GM19193 (cell line): ENCODE results near the gene CDKN2AIPNL.

ENCODE experiments used
- POLR2A ChIP-seq: IDR thresholded peaks from 4 replicates; pipeline ENCODE4 v1.6.1; 2011; ENCODE audit not compliant: insufficient read depth, insufficient read length; ENCODE audit errors: extremely low read depth

CDKN2AIPNL gene

DNA sequence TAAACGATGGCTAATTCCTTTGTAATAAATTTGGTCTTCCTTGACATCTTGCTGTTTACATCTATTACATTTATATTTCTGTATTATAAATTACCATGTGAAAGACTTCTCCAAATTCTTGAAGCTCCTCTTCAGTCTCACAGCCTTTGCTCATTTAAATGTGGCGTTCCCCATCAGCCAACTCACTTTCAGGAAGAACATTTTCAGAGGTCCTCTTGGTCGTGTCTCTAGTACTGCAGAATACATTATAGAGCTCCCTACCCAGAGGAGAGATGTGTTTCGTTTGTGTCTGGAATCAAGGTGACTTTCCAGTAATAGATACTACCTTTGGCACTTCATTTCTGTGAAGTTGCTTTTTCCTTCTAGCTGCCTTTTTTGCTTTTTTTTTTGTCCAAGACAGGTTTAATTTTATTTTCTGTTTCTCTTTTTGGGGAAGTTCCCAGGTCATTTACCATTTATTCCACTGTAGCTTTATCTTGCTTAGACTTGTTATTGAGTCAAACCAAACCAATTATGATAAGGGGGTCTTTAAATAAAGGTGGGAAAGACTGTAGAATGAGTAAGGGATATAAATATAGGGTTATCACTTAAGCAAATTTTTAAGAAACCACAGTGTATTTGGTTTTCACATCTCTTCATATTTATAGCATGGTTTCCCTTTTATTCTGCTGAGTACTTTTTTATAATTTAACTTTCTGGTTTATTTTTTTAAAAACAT, 27.5 kb downstream of the CDKN2AIPNL start:
- no peak for TF ChIP-seq POLR2A

DNA sequence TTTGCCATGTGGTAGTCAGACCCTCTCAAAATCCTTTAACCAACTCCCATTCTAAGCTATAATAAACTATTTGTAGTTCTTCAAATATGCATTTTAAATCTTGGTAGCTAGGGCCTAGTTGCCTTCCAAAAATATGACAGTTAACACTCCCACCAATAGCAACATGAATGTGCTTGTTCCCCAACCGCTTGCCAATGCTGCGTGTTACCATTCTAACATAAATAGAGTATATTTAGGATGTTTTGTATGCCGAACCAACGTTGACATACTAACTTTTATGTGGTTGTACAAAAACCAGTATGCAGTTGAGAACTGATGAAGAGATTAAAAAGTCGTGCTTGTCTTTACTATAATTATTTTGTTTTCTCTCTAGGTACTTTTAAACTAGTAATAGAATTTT, 31.3 kb downstream of the CDKN2AIPNL start:
- no peak for TF ChIP-seq POLR2A

DNA sequence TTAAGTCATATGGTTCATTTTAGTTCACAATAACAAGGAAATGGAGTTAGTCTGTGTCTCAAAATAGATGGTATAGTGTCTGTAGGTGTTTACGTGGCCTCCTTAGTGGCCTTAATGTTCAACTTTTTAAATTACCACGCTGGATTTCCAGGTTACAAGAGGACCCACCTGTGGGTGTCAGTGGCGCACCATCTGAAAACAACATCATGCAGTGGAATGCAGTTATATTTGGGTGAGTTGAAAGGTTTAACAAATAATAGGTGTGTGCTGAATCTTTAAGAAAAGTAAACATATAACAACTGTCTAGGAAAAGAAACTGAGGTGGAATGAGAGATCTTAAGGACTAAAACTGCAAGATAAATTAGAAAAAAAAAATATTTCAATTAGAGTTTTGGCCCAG, 37.4 kb downstream of the CDKN2AIPNL start:
- TF ChIP-seq POLR2A, result no peak

DNA sequence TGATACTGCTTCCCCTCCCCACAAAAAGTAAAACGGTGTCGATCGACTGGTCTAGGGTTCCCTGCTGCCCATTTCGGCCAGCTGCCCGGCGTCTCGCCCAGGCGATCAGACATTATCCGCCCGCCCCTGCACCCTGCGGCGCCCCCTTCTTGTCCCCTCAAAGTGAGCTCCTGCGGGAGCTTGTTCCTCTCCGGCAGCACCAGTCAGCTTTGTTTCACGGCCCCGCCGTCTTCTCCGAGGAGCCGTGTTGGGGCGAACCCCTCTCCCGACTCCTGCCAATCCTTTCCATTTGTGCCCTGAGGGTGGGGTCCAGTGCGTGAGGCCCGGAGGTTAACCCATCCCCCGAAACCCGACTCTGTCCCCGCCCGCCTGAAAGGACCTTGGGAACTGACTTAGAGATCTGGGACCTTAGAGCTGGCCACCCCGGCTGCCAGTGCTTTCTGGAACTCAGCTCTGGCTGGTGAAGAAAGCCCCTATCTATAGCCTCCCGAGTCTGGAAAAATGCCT, 39.8 kb downstream of the CDKN2AIPNL start:
- no peak for TF ChIP-seq POLR2A

DNA sequence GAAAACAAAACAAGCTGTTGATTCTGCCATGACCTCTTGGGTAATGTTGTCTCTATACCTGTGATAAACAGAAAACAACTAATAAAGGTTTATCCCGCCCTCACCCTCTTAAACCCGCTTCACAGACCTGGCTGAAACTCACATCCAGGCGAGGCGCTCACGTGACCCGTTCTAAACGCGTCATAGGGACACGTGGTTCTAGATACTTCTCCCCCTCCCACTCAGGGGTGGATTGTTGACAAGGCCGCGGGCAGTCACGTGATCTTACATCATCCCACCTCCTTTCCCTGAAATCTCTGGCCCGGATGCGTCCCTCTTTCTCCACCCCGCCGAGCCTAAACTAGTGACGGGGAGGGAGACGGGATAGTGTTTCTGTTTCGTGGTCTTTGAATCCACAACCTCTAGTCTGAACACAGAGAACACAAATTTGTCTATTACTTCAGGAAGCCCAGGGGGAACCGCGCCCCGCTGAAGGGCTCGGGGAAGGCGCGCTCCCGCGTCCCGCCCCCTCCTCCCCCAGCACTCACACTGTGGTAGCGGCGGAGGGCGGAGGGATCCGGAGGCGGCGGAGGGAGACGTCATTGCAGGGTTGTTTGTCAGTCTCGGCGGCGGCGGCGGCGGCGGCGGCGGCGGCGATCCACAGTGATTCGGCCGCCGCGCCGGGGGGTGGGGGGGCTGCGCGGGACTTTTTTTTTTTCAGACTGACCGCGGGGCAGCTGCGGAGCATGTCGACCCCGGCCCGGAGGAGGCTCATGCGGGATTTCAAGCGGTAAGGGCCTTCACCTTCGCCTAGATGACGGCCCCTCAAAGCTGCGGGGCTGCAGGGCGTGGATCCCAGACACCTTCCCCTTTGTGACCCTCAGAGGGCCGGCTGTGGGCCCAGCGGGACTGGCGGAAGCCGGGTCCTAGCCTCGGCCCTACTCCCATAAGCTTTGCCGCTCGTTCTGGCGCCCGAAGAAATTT, 40.5 kb downstream of the CDKN2AIPNL start, which contains the start of gene UBE2B:
TSS of gene UBE2B (plus strand) at position 699 of the 963 bp plus-strand sequence. CDS start at position 726, 27 bp downstream.
- TF ChIP-seq POLR2A, result peak; percentile 74

DNA sequence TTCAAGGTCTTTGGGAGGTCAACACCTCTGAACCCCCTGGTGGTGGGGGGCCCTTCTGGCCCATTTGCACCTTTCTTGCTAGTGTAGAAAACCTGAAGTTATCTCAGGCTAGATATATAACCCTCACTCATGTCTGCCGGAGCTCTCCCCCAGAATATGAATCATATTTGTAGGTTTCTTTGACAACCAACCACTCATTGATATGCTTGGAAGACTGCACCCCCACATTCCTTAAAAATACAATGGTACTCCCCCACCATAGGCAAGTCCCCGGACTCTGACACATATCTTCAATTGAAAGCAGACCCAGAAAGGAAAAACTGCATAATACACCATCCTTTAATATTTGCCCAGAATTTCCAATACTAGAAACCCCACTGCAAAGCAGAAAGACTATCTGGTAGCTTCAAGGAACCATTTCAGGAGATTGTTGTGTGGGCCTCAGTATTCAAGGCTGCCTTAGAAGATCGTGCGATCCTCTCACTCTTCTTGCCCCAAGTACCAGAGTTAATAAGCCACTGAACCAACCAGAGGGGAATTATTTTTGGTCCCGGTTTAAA, 41.3 kb downstream of the CDKN2AIPNL start:
- no peak for TF ChIP-seq POLR2A

DNA sequence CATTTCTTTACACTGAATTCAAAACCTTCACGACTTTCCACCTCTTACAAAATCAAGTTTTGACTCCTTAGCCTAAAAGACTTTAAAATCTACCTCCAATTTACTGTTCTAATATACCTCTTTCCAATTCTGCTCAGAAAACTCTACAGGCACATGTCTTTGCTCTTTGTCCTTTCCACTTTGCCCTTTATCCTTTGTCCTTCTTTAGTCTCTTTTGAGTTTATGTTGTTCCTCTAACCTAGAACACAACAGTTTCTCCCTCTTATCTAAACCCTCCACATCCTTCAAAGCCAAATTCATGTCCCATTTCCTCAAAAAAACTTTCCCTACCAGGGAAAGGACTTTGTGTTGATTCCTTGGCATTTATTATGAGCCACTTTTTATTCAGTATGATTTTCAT, 46.1 kb downstream of the CDKN2AIPNL start:
- no peak for TF ChIP-seq POLR2A

DNA sequence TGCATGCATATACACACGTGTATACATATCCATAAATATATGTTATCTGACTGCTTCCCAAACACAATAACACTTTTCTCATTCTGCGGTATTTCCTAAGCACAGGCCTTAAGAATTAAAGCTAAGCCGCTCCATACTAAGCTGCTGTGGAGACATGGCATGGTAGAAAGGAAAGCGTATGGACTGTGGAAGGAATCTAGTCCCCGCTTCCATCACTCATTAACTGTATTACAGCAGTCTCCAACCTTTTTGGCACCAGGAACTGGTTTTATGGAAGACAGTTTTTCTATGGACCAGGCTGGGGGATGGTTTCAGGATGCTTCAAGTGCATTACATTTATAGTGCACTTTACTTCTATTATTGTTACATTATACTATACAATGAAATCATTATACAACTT, 56.0 kb downstream of the CDKN2AIPNL start:
- no peak for TF ChIP-seq POLR2A
